Inferior parietal cortex (tissue), 1 donor: Measurements from ENCODE around the gene IFNLR1.

ENCODE experiments used
- DNase-seq: peaks from one replicate; pipeline ENCODE4 v3.0.0-alpha.2; 2016; ENCODE audit errors: extremely low spot score

IFNLR1 gene

DNA sequence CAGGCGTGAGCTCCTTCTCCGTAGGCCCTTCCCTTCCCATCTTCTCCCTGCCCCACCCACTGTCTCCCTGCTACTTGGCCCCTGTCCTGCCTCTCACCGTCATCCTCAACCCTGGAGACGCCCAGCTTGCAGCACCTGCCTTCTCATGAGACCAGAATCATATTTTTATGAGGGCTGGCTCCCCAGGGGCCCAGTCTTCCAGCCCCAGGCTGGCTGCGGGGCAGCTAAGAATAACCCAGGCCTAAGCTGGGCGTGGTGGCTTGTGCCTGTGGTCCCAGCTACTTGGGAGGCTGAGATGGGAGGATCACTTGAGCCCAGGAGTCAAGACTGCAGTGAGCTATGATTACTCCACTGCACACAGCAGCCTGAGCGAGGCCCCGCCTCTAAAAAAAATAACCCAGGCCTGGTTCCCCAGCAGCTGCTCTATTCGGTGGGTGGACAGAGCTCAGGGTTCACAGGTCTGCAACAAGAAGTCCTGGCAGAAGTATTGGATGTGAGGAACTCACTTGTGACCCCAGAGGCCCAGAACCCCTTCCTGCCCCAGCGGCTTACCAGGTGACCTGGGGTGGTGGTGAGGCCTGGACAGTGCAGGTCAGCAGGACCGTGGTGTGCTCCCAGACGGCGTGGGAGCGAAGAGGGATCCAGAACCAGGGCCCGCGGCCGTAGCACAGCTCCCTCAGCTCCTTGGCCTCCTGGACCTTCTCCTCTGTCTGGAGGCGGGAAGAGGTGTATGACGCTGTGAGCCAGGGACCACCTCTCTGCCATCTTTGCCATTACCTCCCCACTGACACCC is 81.5 kb downstream of the IFNLR1 start:
- DNase-seq = no peak

- DNase-seq = no peak
Observed at GRCh38 chr1:24104854-24105253, 82.2 kb downstream of the IFNLR1 start.
